HepG2 (cell line): ENCODE measurements around the gene GCC1. TPM values are rescaled to one million over a fixed set of nuclear protein-coding genes. Genes with fewer than 3 reads are reported as not detected.

Experiments used
- HIVEP1 ChIP-seq: sonication (generic); formaldehyde crosslinking; IDR thresholded peaks from 2 replicates; pipeline ENCODE4 v1.4.0; 2020; ENCODE audit warnings: mild to moderate bottlenecking, missing genetic modification reagents
- ISL2 ChIP-seq: sonication (generic); formaldehyde crosslinking; IDR thresholded peaks from 2 replicates; pipeline ENCODE4 v1.5.0; 2020; ENCODE audit warnings: missing genetic modification reagents
- MEIS2 ChIP-seq: sonication (generic); formaldehyde crosslinking; IDR thresholded peaks from 2 replicates; pipeline ENCODE4 v1.9.0; 2021; ENCODE audit warnings: mild to moderate bottlenecking, missing genetic modification reagents
- RXRA ChIP-seq: sonication (generic); formaldehyde crosslinking; IDR thresholded peaks from 2 replicates; pipeline ENCODE4 v1.5.1; 2020; ENCODE audit warnings: missing genetic modification reagents
- SIX1 ChIP-seq: sonication (generic); formaldehyde crosslinking; IDR thresholded peaks from 2 replicates; pipeline ENCODE4 v1.4.0; 2020; ENCODE audit warnings: missing genetic modification reagents, borderline replicate concordance
- TRIM24 ChIP-seq: sonication (generic); formaldehyde crosslinking; IDR thresholded peaks from 2 replicates; pipeline ENCODE4 v1.8.0; 2022; ENCODE audit warnings: mild to moderate bottlenecking, missing genetic modification reagents
- YEATS2 ChIP-seq: sonication (generic); formaldehyde crosslinking; IDR thresholded peaks from 2 replicates; pipeline ENCODE4 v1.4.0; 2020; ENCODE audit warnings: missing genetic modification reagents, borderline replicate concordance
- ZNF232 ChIP-seq: sonication (generic); formaldehyde crosslinking; IDR thresholded peaks from 2 replicates; pipeline ENCODE4 v1.4.0; 2020; ENCODE audit warnings: missing genetic modification reagents, borderline replicate concordance
- ZNF44 ChIP-seq: sonication (generic); formaldehyde crosslinking; IDR thresholded peaks from 2 replicates; pipeline ENCODE4 v1.5.1; 2020; ENCODE audit warnings: mild to moderate bottlenecking, missing genetic modification reagents
- ZNF576 ChIP-seq: sonication (generic); formaldehyde crosslinking; IDR thresholded peaks from 2 replicates; pipeline ENCODE4 v1.4.0; 2020; ENCODE audit warnings: mild to moderate bottlenecking, missing genetic modification reagents
- ZNF761 ChIP-seq: sonication (generic); formaldehyde crosslinking; conservative IDR thresholded peaks from 2 replicates; pipeline ENCODE4 v1.4.0; 2020; ENCODE audit warnings: mild to moderate bottlenecking, missing genetic modification reagents
- polyA plus RNA-seq, 8 experiments: library from polyadenylated mRNA; depleted of rRNA in 3 of 8; stranded (reverse) in 7 of 8; unstranded in 1 of 8; fragments of >200 nt; fragmentation: Illumina TruSeq in 4 of 8; extraction: Trizol in 4 of 8; gene quantifications; 2 replicates each; pipeline versions ENCODE4 v1.2.1 to v1.2.3, GENCODE V29; 2011 to 2016; ENCODE audit warnings: low read depth in 4 of 8, missing spikeins in 1 of 8, mixed read lengths in 1 of 8; ENCODE audit not compliant: insufficient read depth in 1 of 8
- total RNA-seq, 5 experiments: library from RNA; depleted of rRNA; stranded (reverse); fragments of >200 nt; fragmentation: Illumina TruSeq; extraction: Trizol; gene quantifications; 2 replicates each; pipeline ENCODE4 v1.2.3, GENCODE V29; 2016; ENCODE audit warnings: low read depth in 1 of 5
- TF ChIP-seq, protein P1 (sequence below): sonication (generic); formaldehyde crosslinking; IDR thresholded peaks from 2 replicates; pipeline ENCODE4 v1.4.0; 2020; ENCODE audit warnings: mild to moderate bottlenecking, low read depth, missing genetic modification reagents
- TF ChIP-seq, protein P2 (sequence below): IDR thresholded peaks from 2 replicates; pipeline ENCODE4 v1.6.1; 2016; ENCODE audit warnings: low read depth, missing genetic modification reagents, missing compliant biosample characterization
- TF ChIP-seq, protein P3 (sequence below): sonication (generic); formaldehyde crosslinking; IDR thresholded peaks from 2 replicates; pipeline ENCODE4 v1.5.1; 2020; ENCODE audit warnings: mild to moderate bottlenecking, missing genetic modification reagents, moderate library complexity

GCC1 gene
- total and polyA plus RNA-seq, 2 of the 13 experiments (the other 11 are each of a cell fraction or from before 2014, with no cell fraction given) = 2.5 to 15.3 TPM

DNA sequence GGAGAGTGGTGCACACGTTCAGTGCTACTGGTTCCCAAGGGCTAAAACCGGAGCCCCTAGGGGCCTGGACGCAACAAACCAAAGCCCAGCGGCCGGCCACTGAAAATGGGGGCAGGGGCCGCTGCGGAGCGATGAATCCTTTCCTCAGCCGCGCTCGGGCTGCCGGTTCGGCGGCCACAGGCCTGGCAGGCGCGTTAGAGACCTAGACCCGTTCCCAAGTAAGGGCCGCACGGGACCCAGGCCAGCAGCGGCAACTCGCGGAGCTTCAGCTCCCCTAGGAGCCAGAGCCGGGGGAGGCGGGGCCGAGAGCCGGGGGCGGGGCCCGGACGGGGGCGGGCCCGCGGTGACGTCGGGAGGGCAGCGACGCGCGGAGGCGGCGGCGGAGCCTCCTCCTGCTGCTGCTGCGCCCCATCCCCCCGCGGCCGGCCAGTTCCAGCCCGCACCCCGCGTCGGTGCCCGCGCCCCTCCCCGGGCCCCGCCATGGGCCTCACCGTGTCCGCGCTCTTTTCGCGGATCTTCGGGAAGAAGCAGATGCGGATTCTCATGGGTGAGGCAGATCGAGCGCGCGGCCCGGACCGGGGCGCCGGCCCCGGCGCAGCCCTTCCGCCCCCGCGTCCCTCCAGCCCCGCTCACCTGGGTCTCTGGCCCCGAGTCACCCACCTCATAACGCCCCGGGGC is 2.8 kb upstream of the GCC1 start, which contains the start of gene ARF5 (continued):
- TF ChIP-seq ZNF761 (CRISPR knock-in tag) = peak; percentile 37
- no peak for TF ChIP-seq TRIM24 (CRISPR knock-in tag)
- TF ChIP-seq, protein P1, sequence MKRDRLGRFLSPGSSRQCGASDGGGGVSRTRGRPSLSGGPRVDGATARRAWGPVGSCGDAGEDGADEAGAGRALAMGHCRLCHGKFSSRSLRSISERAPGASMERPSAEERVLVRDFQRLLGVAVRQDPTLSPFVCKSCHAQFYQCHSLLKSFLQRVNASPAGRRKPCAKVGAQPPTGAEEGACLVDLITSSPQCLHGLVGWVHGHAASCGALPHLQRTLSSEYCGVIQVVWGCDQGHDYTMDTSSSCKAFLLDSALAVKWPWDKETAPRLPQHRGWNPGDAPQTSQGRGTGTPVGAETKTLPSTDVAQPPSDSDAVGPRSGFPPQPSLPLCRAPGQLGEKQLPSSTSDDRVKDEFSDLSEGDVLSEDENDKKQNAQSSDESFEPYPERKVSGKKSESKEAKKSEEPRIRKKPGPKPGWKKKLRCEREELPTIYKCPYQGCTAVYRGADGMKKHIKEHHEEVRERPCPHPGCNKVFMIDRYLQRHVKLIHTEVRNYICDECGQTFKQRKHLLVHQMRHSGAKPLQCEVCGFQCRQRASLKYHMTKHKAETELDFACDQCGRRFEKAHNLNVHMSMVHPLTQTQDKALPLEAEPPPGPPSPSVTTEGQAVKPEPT (CRISPR knock-in tag) = no peak
- no peak for TF ChIP-seq MEIS2
- peak; percentile 44; the same call in 1 of the 2 replicates for TF ChIP-seq ISL2 (CRISPR knock-in tag)
- TF ChIP-seq ZNF576 (CRISPR knock-in tag) = no peak
- peak; percentile 52 for TF ChIP-seq HIVEP1 (CRISPR knock-in tag)
- TF ChIP-seq ZNF232 (CRISPR knock-in tag) = no peak
- TF ChIP-seq ZNF44 (CRISPR knock-in tag) = no peak
- TF ChIP-seq, protein P2, sequence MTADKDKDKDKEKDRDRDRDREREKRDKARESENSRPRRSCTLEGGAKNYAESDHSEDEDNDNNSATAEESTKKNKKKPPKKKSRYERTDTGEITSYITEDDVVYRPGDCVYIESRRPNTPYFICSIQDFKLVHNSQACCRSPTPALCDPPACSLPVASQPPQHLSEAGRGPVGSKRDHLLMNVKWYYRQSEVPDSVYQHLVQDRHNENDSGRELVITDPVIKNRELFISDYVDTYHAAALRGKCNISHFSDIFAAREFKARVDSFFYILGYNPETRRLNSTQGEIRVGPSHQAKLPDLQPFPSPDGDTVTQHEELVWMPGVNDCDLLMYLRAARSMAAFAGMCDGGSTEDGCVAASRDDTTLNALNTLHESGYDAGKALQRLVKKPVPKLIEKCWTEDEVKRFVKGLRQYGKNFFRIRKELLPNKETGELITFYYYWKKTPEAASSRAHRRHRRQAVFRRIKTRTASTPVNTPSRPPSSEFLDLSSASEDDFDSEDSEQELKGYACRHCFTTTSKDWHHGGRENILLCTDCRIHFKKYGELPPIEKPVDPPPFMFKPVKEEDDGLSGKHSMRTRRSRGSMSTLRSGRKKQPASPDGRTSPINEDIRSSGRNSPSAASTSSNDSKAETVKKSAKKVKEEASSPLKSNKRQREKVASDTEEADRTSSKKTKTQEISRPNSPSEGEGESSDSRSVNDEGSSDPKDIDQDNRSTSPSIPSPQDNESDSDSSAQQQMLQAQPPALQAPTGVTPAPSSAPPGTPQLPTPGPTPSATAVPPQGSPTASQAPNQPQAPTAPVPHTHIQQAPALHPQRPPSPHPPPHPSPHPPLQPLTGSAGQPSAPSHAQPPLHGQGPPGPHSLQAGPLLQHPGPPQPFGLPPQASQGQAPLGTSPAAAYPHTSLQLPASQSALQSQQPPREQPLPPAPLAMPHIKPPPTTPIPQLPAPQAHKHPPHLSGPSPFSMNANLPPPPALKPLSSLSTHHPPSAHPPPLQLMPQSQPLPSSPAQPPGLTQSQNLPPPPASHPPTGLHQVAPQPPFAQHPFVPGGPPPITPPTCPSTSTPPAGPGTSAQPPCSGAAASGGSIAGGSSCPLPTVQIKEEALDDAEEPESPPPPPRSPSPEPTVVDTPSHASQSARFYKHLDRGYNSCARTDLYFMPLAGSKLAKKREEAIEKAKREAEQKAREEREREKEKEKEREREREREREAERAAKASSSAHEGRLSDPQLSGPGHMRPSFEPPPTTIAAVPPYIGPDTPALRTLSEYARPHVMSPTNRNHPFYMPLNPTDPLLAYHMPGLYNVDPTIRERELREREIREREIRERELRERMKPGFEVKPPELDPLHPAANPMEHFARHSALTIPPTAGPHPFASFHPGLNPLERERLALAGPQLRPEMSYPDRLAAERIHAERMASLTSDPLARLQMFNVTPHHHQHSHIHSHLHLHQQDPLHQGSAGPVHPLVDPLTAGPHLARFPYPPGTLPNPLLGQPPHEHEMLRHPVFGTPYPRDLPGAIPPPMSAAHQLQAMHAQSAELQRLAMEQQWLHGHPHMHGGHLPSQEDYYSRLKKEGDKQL (CRISPR knock-in tag) = no peak
- TF ChIP-seq YEATS2 (CRISPR knock-in tag) = no peak
- TF ChIP-seq, protein P3, sequence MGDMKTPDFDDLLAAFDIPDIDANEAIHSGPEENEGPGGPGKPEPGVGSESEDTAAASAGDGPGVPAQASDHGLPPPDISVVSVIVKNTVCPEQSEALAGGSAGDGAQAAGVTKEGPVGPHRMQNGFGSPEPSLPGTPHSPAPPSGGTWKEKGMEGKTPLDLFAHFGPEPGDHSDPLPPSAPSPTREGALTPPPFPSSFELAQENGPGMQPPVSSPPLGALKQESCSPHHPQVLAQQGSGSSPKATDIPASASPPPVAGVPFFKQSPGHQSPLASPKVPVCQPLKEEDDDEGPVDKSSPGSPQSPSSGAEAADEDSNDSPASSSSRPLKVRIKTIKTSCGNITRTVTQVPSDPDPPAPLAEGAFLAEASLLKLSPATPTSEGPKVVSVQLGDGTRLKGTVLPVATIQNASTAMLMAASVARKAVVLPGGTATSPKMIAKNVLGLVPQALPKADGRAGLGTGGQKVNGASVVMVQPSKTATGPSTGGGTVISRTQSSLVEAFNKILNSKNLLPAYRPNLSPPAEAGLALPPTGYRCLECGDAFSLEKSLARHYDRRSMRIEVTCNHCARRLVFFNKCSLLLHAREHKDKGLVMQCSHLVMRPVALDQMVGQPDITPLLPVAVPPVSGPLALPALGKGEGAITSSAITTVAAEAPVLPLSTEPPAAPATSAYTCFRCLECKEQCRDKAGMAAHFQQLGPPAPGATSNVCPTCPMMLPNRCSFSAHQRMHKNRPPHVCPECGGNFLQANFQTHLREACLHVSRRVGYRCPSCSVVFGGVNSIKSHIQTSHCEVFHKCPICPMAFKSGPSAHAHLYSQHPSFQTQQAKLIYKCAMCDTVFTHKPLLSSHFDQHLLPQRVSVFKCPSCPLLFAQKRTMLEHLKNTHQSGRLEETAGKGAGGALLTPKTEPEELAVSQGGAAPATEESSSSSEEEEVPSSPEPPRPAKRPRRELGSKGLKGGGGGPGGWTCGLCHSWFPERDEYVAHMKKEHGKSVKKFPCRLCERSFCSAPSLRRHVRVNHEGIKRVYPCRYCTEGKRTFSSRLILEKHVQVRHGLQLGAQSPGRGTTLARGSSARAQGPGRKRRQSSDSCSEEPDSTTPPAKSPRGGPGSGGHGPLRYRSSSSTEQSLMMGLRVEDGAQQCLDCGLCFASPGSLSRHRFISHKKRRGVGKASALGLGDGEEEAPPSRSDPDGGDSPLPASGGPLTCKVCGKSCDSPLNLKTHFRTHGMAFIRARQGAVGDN = peak; percentile 10; the same call in 1 of the 2 replicates
- TF ChIP-seq SIX1 = no peak
- TF ChIP-seq RXRA (CRISPR knock-in tag) = no peak
